ENCODE data around the gene TMEM108.

TMEM108 gene

DNA sequence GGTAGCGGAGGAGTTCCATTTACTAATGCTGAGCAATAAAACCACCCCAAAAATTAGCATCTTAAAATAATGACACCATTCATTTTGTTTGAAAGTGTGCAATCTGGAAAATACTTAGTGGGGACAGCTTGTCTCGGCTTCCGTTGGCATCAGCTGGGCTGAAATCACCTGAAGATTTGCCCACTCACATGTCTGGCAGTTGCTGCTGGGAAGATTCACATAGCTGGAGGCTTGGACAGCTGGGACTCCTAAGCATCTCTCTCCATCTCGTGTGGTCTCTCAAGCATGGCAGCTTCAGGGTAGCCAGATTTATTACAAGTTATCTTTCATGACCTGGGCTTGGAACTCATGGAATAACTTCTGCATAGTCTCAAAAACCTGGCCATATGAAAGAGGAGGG is 323.2 kb downstream of the TMEM108 start:
- TF ChIP-seq, protein P1, sequence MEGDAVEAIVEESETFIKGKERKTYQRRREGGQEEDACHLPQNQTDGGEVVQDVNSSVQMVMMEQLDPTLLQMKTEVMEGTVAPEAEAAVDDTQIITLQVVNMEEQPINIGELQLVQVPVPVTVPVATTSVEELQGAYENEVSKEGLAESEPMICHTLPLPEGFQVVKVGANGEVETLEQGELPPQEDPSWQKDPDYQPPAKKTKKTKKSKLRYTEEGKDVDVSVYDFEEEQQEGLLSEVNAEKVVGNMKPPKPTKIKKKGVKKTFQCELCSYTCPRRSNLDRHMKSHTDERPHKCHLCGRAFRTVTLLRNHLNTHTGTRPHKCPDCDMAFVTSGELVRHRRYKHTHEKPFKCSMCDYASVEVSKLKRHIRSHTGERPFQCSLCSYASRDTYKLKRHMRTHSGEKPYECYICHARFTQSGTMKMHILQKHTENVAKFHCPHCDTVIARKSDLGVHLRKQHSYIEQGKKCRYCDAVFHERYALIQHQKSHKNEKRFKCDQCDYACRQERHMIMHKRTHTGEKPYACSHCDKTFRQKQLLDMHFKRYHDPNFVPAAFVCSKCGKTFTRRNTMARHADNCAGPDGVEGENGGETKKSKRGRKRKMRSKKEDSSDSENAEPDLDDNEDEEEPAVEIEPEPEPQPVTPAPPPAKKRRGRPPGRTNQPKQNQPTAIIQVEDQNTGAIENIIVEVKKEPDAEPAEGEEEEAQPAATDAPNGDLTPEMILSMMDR (IDR thresholded peaks at IDR 0.05; ENCODE audit: insufficient read depth, low read length, poor library complexity, severe bottlenecking) = no peak
- Histone ChIP-seq H3K36me3 (ENCODE audit: control insufficient read depth, insufficient read depth, low read length) (no peaks in the 10 kb centered on the region), H3K4me3 (replicated peaks; ENCODE audit: low read depth, low read length) (no peak overlapping the region), H3K27me3 (replicated peaks; ENCODE audit: control insufficient read depth, insufficient read depth, low read length) (no peaks in the 10 kb centered on the region)
- DNase-seq (ENCODE audit: extremely low read depth, insufficient read length) = no peak

DNA sequence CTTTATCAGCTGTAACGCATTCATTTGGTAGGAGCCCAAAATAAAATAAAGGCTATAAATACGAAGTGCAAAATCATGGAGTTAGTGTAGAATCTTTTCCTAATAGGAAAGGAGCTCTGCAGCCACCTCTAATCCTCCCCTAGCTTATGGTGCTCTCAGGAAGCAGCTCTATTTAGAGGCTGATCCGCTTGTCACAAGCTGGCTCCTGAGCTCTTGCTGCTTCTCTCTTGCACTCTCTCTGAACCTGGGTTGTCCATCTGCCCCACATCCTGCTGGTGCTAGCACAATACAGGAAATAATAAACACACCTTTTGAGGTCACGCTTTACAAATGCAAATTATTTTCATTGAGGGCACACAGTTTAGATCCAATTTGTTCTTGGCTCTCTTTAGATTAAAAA is 324.3 kb downstream of the TMEM108 start:
- no peaks in the 10 kb centered on the region for H3K36me3 ChIP-seq (ENCODE audit: control insufficient read depth, insufficient read depth, low read length)
- TF ChIP-seq, protein P1 (IDR thresholded peaks at IDR 0.05; ENCODE audit: insufficient read depth, low read length, poor library complexity, severe bottlenecking) = no peak
- no peaks in the 10 kb centered on the region for H3K27me3 ChIP-seq (replicated peaks; ENCODE audit: control insufficient read depth, insufficient read depth, low read length)
- H3K4me3 ChIP-seq (replicated peaks; ENCODE audit: low read depth, low read length) = no peak overlapping the region
- no peak for DNase-seq (ENCODE audit: extremely low read depth, insufficient read length)

DNA sequence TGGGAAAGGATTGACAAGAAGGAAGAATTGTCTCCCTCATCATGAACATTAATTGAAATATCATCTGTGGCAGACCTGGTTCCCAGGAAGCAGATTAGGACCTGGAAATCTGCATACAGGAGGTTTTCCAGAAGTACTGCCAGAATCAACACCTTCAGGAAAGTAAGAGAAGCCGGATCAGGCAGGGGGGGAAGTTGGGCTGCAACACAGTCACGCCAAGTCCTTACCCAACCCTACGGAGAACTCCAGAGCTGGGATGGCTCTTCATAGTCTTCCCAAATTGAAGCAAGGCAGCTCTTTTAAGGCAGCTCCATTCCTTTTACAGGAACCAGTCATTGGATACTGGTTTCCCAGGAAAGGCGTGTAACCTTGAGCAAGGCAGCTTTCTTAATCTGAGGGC is 326.5 kb downstream of the TMEM108 start:
- no peak for DNase-seq (ENCODE audit: extremely low read depth, insufficient read length)
- TF ChIP-seq, protein P1 (IDR thresholded peaks at IDR 0.05; ENCODE audit: insufficient read depth, low read length, poor library complexity, severe bottlenecking) = no peak
- no peaks in the 10 kb centered on the region for H3K36me3 ChIP-seq (ENCODE audit: control insufficient read depth, insufficient read depth, low read length)
- no peaks in the 10 kb centered on the region; the same call in 1 of the 2 replicates for H3K27me3 ChIP-seq (replicated peaks; ENCODE audit: control insufficient read depth, insufficient read depth, low read length)
- H3K4me3 ChIP-seq (replicated peaks; ENCODE audit: low read depth, low read length) = no peak overlapping the region

DNA sequence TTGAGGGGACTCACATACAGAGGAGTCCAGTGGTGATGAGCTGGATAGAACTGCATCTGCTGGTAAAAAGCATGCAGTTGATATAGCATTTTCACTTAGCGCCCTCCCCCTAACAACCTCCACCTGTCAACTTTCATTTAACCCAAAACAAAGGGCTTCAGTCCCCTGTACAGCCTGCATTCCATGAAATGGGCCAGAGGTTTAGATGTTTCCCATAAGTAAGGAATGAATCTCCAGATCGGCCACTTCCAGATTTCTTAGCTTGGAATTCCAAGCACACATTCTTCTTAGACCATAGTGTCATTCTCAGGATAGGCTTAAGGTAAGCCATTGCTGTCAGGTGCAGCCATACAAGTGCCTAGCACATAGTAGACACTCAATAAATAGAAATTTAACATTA is 328.7 kb downstream of the TMEM108 start:
- Histone ChIP-seq H3K4me3 (replicated peaks; ENCODE audit: low read depth, low read length) (no peak overlapping the region), H3K27me3 (replicated peaks; ENCODE audit: control insufficient read depth, insufficient read depth, low read length) (no peaks in the 10 kb centered on the region; the same call in 1 of the 2 replicates), H3K36me3 (ENCODE audit: control insufficient read depth, insufficient read depth, low read length) (no peaks in the 10 kb centered on the region)
- TF ChIP-seq, protein P1 (IDR thresholded peaks at IDR 0.05; ENCODE audit: insufficient read depth, low read length, poor library complexity, severe bottlenecking) = no peak
- DNase-seq (ENCODE audit: extremely low read depth, insufficient read length) = no peak

DNA sequence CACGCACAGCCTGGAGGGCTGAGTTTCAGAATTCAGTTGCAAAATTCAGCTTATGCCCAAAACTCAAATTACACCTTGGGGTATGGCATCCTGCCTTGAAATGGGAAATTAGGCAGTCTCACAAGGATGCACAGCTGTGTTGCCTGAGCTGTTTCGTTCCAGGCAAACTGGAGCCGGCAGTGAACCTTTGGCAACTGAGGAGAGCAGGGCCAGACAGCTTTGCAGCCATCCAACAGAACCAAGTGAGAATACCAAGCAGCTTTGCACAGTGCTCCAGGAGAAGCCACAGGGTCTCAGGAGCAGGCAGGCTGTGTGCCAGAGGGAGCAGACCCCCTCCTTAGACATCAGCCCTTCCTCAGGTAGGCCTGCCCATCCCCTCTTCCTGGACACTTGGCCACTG is 329.2 kb downstream of the TMEM108 start:
- no peaks in the 10 kb centered on the region for H3K36me3 ChIP-seq (ENCODE audit: control insufficient read depth, insufficient read depth, low read length)
- no peak overlapping the region for H3K4me3 ChIP-seq (replicated peaks; ENCODE audit: low read depth, low read length)
- DNase-seq (ENCODE audit: extremely low read depth, insufficient read length) = no peak
- TF ChIP-seq, protein P1 (IDR thresholded peaks at IDR 0.05; ENCODE audit: insufficient read depth, low read length, poor library complexity, severe bottlenecking) = no peak
- no peaks in the 10 kb centered on the region; the same call in 1 of the 2 replicates for H3K27me3 ChIP-seq (replicated peaks; ENCODE audit: control insufficient read depth, insufficient read depth, low read length)

DNA sequence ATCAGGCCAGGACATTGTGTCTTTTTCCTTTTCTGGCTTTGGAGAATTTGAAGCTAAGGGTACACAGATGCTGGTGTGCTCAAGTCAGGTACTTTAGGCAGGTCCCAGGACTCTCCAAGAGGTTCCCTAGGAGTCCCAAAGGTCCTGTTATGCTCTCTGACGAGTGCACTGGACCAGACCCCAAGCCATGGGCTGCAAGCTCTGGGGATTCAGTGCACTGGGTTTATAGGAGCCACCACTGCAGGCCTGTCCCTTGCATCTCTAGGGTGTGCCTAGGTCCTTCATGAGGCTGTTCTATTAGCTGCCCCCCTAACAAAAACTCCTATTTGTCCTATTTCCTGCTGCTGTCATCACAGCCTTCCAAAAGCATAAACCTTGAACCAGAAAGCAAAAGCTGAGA is 329.8 kb downstream of the TMEM108 start:
- TF ChIP-seq, protein P1 (IDR thresholded peaks at IDR 0.05; ENCODE audit: insufficient read depth, low read length, poor library complexity, severe bottlenecking) = no peak
- DNase-seq (ENCODE audit: extremely low read depth, insufficient read length) = no peak
- Histone ChIP-seq H3K36me3 (ENCODE audit: control insufficient read depth, insufficient read depth, low read length) (no peaks in the 10 kb centered on the region), H3K27me3 (replicated peaks; ENCODE audit: control insufficient read depth, insufficient read depth, low read length) (no peaks in the 10 kb centered on the region; the same call in 1 of the 2 replicates), H3K4me3 (replicated peaks; ENCODE audit: low read depth, low read length) (no peak overlapping the region)

Measured in GM06990 (cell line).